NCI-H2171 (cell line): ENCODE results near the gene TSSK3.
"Not testable (repeated sequence)": the region's sequence is repeated elsewhere in the genome, so short reads cannot be mapped to it uniquely, and the experiment has no call there.

ENCODE experiments used
- DNase-seq: peaks from one replicate; lab custom pipeline; 2025; lab: John Stamatoyannopoulos, UW

TSSK3 gene

GRCh38 chr1:32338637-32339145 is 23.6 kb upstream of the TSSK3 start:
- DNase-seq, result no peak

- no peak for DNase-seq
These were observed 22.9 kb upstream of the TSSK3 start for GRCh38 chr1:32339363-32339978.

GRCh38 chr1:32341186-32341757 is 21.1 kb upstream of the TSSK3 start:
- DNase-seq, result no peak

GRCh38 chr1:32341971-32342370 is 20.4 kb upstream of the TSSK3 start:
- DNase-seq, result no peak

GRCh38 chr1:32342704-32343103 is 19.6 kb upstream of the TSSK3 start:
- no peak for DNase-seq

GRCh38 chr1:32345289-32345827 is 17.0 kb upstream of the TSSK3 start:
- DNase-seq, result no peak

GRCh38 chr1:32346532-32347157 is 15.7 kb upstream of the TSSK3 start:
- DNase-seq, result no peak

GRCh38 chr1:32349211-32349708 is 13.1 kb upstream of the TSSK3 start:
- no peak for DNase-seq

- DNase-seq, result peak; percentile 79
These were observed 11.4 kb upstream of the TSSK3 start for GRCh38 chr1:32350785-32351398.

- DNase-seq, result peak; percentile 97
These were observed 10.7 kb upstream of the TSSK3 start for GRCh38 chr1:32351399-32352238.

GRCh38 chr1:32352239-32352745 is 10.0 kb upstream of the TSSK3 start:
- DNase-seq, result no peak

- no peak for DNase-seq
These were observed 9.4 kb upstream of the TSSK3 start for GRCh38 chr1:32352831-32353383.

- DNase-seq, result no peak
These were observed 8.9 kb upstream of the TSSK3 start for GRCh38 chr1:32353431-32353830.

- no peak for DNase-seq
These were observed 8.3 kb upstream of the TSSK3 start for GRCh38 chr1:32353886-32354570.

- DNase-seq, result not testable (repeated sequence)
These were observed 6.6 kb upstream of the TSSK3 start for GRCh38 chr1:32355778-32356177.

GRCh38 chr1:32356478-32356877 is 5.9 kb upstream of the TSSK3 start:
- DNase-seq, result no peak

GRCh38 chr1:32357614-32358013 is 4.7 kb upstream of the TSSK3 start:
- no peak for DNase-seq

GRCh38 chr1:32358435-32358834 is 3.9 kb upstream of the TSSK3 start:
- DNase-seq, result no peak

GRCh38 chr1:32361308-32361673 is 1.0 kb upstream of the TSSK3 start:
- no peak for DNase-seq

- peak; percentile 25 for DNase-seq
These were observed 465 bp upstream of the TSSK3 start for GRCh38 chr1:32361674-32362473.
